GM18873 (cell line): ENCODE measurements around the gene CD99L2.
A peak's percentile ranks its signal among the peaks of the same experiment; 100 is the strongest.

Experiments
- ATAC-seq: cut with Tn5 transposase; IDR thresholded peaks from one replicate; pipeline ENCODE4 v1.9.1; 2021; ENCODE audit warnings: mild to moderate bottlenecking, moderate library complexity, moderate number of reproducible peaks; ENCODE audit not compliant: unreplicated experiment, low FRiP score

The CD99L2 gene, protein sequence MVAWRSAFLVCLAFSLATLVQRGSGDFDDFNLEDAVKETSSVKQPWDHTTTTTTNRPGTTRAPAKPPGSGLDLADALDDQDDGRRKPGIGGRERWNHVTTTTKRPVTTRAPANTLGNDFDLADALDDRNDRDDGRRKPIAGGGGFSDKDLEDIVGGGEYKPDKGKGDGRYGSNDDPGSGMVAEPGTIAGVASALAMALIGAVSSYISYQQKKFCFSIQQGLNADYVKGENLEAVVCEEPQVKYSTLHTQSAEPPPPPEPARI

DNA sequence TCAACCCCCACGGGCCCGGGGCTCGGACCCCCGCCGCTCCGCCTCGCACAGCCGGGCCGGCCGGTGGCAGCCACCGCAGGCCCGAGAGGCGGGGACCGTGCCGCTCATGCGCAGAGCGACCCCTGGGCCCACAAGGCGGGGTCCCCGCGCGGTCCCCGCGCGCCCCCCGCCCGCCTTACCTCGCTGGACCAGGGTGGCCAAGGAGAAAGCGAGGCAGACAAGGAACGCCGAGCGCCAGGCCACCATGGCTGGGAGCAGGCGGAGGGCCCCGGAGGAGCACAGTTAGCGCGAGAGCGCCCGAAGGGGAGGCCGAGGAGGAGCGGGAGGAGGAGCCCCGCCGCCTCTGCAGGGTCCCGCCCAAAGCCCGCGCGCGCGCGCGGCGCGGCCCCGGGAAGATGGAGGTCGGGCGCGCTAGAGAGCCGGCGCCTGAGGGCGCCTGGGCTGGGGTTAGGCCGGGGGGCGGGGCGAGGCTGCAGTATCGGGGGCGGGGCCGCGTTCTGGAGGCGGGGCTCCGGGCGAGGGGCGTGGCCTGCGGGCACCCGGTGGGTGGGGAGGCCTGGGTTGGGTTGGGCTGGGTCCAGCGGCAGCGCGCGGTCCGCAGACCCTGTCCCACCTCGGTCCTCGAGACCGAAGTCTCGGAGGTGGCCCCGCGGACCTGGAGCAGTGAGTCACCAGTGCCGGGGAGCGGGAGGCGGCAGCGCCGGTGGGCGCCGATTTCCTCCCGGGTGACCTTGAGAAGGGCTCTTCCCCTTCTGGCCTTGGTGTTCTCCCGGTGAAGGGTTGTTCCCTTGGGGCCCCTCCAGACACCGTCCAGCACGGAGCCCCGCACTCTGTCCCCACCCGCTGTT lies at the start of gene CD99L2:
CD99L2 (minus strand) TSS at position 326 of the 848 bp plus-strand sequence; CDS start at position 246, 80 bp downstream.
- ATAC-seq: peak; percentile 37

DNA sequence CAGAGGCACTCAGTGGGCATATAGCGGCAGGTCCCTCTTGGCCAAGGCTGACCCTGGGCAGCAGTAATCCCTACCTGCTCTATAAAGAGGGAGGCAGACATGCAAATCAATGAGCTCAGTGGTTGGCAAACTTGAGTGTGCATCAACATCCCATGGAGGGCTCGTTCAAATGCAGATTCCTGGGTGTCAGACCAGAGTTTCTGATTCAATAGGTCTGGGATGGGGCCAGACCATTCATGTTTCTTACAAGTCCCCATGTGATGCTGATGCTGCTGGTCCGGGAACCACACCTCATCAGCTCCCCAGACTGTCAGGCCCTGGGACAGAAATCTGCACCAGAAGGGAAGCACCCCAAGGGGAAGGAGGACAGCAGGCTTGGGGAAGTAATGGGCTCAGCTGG lies 45.8 kb upstream of the CD99L2 start:
- no peak for ATAC-seq

DNA sequence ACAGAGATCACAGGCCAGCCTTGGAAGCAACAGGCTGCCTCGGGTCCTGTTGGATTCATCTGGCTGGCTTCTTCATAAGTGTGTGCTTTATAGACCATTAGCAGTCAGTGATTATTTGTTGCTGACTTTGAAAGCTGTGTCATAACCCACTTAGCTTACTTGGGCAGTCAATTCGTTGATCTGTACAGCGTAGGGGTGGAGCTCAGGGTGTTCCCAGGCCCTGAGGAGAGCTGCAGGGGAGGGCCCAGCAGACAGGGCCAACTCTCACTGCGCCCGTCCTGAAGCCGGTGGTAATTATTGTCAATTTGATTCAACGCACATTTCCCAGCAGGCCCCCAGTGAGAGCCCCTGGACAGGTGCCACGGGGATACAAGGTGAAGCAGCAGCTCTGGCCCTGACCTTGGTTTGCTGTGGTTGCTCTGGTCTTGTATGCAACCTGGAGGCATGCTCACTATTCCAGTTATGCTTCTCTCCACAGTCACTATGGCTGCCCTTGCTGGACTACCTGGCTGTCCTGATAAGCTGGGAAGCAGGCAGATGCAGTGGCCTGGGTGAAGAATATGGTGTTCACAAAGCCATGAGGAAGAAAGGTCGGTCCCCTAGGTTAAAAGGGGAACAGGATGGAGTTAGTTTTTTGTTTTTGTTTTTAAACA lies 44.6 kb upstream of the CD99L2 start:
- ATAC-seq: no peak

DNA sequence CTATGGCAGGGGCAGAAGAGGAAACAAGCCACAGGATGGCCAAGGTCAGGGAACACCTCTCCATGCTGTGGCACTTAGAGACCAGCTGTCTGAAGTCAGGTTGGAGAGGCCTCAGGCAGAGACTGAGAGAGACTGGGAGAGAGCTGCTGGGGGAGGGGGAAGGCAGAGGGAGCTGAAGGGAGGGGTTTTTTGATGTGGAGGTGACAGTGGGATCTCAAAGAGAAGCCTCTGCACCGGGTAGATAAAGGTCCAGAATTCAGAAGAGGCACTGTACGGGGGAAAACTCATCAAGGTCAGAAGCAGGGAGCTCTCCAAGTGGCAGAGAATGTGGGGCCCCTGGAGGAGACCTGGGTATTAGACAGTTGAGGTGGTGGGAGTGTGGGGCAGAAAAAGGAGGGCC lies 43.1 kb upstream of the CD99L2 start:
- ATAC-seq: no peak

DNA sequence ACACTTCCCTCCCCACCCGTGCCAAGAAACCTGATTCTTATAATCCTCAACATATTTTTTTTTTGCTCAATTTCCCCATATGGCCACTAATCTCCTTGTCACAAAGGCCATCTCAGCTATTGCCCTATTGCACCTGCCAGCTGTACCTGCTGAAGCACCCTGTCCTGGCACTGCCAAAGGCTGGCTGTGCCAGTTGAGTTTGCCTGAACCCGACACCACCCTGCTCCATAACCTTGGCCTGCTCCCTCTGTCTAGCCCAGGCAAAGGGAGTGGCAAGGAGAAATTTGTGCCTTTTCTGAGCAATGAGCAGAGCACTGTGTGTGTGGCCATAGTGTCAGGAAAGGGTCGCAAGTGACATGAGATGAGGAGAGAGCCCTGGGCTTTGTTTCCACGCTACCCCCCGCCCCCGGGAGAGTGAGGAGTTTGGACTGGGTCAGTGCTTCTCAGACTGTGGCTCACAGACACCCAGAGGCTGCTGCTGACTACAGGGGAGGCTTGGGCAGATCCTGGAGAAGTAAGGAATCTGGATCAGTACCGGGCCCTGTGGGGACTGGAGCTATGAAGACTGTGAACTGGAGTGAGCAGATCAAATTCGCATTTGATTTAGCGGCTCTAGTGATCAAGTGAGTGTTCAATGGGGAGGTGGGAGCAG lies 42.5 kb upstream of the CD99L2 start:
- ATAC-seq: no peak

DNA sequence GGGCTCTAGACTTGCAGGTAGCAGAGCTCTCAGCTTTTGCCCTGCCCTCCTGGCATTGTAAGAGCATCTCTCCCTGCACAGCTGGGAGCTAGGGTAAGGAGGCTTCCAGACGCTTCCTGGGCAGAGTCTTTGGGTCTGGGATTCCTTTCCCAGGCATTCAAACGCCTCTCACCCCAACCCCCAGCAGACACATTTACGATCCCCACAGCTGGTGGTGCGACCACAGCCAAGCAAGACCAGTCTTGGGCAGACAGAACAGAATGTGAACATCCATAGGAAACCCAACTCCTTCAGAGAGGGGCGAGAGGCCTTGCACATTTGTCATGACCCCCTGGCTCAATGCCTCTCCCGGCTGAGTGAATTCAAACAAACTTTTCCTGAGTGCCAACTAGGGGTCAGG lies 38.1 kb upstream of the CD99L2 start:
- no peak for ATAC-seq

DNA sequence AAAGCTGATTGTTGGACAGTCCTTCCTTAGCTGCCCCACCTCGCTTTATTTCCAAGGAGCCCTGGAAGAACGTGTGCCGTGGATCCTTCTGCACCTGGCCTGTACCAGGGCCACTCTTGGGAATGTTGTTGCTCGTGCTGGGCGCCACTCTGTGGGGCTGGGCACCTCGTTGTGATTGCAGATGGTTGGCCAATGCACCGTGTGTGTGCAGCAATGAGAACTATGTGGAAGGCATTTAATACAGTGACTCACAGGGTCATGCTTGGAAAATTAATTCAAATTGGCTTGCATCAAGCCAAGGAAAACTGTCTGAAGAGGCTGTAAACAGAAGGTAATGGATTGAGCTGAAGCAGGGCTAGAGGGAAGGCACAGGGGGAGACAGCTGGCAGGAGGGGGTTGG lies 37.0 kb upstream of the CD99L2 start:
- ATAC-seq: no peak

DNA sequence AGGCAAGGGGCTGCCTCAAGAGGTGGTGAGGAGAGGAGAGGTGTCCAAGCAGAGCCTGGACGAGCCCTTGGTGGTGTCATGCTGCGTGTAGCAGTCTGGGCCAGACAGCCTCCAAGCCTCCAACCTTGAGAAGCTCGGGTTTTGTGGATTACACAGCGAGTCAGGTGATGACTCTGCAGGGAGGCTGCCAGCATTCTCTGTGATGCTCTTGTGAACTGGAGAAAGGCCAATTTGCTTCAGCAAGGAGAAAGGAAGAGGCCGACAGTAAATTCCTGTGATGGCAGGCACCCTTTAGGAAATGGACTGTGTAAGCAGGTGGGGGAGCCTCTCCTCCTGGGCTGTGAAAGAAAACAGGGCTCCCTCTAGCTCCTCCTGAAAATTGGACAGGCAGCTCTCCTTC lies 36.0 kb upstream of the CD99L2 start:
- no peak for ATAC-seq

DNA sequence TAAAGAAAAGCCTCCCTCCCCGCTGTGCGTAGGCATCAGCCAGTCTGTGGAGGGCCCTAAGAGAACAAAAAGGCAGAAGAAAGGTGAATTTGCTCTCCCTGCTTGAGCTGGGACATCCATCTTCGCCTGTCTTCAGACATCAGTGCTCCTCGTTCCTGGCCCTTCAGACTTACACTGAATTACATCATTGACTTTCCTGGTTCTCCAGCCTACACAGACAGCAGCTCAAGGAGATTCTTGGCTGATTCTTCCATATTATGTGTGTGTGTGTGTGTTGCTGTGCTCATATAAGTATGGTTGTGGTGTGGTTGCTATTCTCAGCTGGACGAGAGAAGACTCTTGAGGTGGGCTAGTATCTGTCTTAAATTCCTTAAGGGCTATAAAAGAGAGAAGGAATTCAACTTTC lies 35.5 kb upstream of the CD99L2 start:
- no peak for ATAC-seq

DNA sequence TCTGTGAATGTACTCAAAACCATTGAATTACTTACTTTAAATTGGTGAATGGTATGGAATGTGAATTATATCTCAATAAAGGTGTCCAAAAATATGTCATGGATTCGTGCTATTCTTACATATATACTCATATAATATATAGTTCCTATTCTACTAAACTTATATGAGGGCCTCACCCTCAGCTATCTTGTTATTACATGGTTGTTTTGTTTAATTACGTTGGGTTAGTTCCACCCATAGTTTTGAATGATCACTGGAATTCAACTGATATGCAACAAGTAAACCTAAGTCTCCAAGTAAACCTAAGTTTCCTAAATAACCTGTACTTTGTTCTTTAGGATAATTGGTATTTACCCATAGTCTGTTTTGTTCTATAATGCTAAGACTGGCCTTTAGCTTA lies 30.6 kb upstream of the CD99L2 start:
- ATAC-seq: no peak

DNA sequence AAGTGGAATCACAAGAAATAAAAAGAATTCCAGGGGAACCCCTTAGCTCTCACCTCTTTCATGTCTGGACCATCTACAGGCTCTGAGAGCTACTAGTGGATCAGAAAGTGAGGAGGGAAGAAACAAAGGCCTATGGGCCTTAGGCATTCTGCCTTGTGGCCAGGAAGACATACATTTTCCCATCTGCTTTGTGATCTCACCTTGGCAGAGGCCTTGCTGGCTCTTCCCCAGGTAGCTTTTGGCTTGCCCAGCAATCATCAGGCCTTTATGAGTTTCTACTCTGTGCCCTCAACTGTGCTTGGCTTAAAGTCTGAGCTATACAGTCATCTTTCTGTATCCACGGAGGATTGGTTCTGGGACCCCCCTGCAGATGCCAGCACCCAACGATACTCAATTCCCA lies 28.3 kb upstream of the CD99L2 start:
- no peak for ATAC-seq

DNA sequence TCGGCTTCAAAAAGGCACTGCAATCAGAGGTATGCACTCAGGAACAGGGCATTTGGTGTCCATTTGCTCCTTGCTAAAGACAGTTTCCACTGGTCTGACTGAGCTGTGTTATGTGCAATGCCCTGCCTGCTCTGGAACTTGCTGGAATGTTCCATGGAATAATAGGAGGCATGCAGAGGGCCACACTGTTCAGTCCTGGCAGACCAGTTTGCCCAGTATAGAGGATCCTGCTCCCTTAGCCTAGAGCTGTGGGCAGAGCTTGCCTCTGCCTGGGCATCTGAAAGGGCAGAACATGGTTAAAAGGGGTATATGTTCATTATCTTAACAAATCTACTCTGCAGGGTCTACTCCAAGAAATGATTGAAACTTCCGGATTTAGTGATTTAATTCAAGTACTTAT lies 27.8 kb upstream of the CD99L2 start:
- ATAC-seq: no peak

DNA sequence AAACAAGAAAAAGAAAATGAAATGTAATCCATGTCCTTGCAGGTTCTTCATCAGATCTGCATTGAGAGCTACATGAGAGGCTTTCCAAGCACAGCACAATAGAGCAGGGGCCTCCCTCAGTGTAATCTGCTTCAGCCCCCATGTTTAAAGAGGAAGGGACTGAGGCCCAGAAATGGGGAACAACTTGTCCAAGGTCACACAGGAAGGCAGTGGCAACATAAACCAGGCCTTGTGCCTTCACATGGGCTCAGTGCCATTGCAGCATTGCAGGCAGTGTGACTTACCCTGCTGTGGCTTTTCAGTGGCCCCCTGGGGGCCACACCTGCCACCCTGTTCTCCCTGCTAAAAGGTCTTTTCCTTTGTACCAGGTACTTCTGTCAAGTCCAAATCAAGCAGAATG lies 20.9 kb upstream of the CD99L2 start:
- no peak for ATAC-seq

DNA sequence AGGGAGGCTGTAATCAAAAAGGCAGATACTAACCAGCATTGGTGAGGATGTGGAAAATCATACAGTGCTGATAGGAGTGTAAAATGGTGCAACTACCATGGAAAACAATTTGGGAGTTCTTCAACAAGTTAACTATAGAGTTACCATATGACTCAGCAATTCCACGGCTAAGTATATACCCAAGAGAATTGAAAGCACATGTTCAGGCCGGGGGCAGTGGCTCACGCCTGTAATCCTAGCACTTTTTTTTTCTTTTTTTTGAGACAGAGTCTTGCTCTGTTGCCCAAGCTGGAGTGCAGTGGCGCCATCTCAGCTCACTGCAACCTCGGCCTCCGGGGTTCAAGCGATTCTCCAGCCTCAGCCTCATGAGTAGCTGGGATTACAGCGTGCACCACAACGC lies 15.0 kb upstream of the CD99L2 start:
- no peak for ATAC-seq

DNA sequence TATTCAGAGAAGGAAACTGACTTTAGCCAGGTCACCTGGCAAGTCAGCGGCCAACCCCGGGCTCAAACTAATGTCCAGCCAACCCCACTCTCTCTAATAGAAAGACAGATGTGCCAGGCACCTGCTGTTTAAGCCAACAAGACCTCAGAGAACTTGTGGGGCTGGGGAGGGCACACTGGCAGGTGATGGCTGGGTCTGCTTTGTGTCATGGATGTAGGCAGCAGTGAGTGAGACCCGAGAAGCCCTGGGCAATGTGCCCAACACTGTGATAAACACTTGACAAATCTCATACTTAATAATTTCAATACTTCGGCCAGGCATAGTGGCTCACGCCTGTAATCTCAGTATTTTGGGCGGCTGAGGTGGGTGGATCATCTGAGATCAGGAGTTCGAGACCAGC lies 9.0 kb upstream of the CD99L2 start:
- no peak for ATAC-seq

DNA sequence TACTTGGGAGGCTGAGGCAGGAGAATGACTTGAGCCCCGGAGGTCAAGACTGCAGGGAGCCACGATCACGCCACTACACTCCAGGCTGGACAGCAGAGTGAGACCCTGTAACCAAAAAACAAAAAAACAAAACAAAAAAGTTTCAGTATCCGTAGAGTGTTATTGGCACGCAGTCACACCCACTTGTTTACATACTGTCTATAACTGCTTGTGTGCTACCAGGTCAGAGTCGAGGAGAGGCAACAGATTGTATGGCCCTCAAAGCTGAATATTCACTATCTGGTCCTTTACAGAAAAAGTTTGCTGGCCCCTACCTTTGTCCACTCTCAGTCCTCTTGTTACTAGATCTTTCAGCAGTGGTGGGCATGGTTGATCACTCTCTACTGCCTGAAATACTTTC lies 8.2 kb upstream of the CD99L2 start:
- no peak for ATAC-seq

DNA sequence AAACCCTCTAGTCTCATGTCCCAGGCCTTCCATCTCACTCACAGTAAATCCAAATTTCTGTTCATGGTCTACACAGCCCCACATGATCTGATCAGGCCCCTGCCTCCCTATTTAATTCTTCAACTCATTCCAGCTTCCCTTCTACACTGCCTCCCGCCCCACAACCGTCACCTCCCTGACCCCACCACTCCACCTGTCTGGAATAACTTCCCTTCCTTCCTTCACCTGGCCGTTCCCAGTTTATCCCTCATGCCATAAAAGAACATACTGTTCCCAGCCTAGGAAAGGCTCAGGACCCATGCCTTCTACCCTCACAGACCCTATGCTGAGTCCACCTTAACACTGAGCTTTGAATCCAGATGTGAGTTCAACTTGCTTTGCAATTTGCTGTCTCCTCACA lies 6.8 kb upstream of the CD99L2 start:
- ATAC-seq: no peak

DNA sequence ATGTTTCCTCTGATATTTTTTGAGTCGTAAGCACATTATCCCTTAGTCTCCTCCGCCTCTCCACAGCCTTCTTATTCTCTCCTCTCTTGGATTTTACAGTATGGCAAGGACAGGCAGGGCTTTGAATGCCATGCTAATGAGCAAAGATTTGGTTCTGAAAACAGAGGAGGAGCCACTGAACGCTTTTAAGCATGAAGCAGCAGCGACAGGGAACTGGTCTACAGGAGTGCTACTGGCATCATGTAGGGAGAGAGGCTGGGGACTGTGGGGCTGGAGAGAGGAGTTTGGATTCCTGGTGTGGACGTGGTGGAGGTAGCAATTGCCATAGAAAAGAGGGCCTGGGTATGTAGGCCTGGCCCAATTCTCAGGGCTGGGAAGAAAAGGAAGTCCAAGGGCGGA lies 4.6 kb upstream of the CD99L2 start:
- ATAC-seq: no peak

DNA sequence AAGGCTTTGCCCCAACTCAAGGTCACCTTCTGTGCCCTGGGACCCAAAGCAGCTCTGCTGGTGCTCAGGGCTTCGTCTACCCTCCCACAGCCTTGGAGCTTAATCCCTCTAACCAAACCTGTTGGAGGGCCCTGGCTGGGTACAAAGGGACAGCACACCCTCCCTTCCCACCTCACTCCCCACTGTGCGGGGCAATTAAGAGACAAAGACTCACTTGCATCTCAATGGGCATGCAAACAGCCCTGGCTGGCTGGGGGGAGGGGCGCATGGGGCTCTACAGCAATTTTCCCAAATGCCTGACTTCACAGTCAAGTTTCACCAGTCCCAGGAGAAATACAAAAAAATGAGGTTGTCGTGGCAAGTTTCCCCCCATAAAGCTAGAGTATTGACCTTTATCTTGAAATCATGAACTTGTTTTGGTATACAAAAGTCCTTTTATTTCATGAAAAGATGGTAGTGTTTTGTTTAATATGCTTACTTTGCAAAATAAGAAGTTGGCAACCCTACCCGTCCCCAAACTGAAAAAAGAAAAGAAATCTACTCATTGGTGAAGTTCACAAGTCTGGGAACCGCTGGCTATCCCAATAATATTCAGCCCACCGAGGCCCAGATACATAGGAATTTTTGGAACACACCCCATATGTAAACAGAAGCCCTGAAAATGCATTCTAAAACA lies 4.1 kb upstream of the CD99L2 start:
- no peak for ATAC-seq

DNA sequence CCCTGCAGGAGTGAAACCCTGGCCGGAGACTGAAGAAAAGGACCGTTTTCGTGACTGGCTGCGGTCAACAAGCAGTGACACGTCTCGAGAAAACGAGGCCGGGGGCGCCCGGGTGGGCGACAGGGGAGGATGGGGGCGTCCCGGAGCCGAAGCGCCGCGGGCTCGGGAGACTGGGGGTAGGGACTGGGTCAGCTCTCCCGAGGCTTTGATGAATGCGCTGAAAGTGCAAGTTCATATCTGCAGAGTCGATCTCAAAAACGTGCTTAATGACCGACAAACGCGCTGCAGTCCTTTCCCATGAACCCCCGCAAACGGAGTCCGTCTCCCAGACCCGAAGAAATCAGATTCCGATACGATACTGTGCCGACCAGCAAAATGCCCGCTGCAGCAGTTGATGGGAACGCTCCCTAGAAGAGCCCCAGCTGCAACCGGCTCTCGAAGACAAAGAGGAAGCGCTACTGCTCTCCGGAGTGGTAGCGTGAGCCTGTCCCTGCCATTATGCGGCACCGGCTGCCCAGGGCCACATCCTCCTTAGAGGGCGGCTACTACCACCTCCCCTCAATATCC lies 806 bp upstream of the CD99L2 start:
- ATAC-seq: peak; percentile 45
